CD4-positive, alpha-beta T cell treated with Interleukin-4 for 4 hours (primary cell): Measurements from ENCODE around the gene ADAM15.
A peak's percentile ranks its signal among the peaks of the same experiment; 100 is the strongest.

Experiments
- DNase-seq: peaks from one replicate; pipeline ENCODE4 v3.0.0-alpha.2; 2020

The ADAM15 gene

GRCh38 chr1:155012026-155012546 is 39.0 kb upstream of the ADAM15 start:
- DNase-seq, result no peak

- no peak for DNase-seq
Observed at GRCh38 chr1:155012776-155013602, 38.1 kb upstream of the ADAM15 start.

GRCh38 chr1:155013632-155014031 is 37.5 kb upstream of the ADAM15 start:
- DNase-seq, result no peak

GRCh38 chr1:155014709-155015508 is 36.2 kb upstream of the ADAM15 start:
- no peak for DNase-seq

GRCh38 chr1:155015527-155016230 is 35.4 kb upstream of the ADAM15 start:
- DNase-seq, result no peak

GRCh38 chr1:155016231-155016831 is 34.8 kb upstream of the ADAM15 start:
- no peak for DNase-seq

- DNase-seq, result peak; percentile 90
Observed at GRCh38 chr1:155017041-155017945, 33.8 kb upstream of the ADAM15 start.

GRCh38 chr1:155017946-155018316 is 33.2 kb upstream of the ADAM15 start:
- DNase-seq, result no peak

GRCh38 chr1:155018617-155019348 is 32.3 kb upstream of the ADAM15 start:
- no peak for DNase-seq

- no peak for DNase-seq
Observed at GRCh38 chr1:155019377-155020245, 31.5 kb upstream of the ADAM15 start.

- no peak for DNase-seq
Observed at GRCh38 chr1:155022136-155022926, 28.8 kb upstream of the ADAM15 start.

- DNase-seq, result no peak
Observed at GRCh38 chr1:155022927-155023236, 28.2 kb upstream of the ADAM15 start.

GRCh38 chr1:155023627-155024026 is 27.5 kb upstream of the ADAM15 start:
- DNase-seq, result no peak

GRCh38 chr1:155024315-155024714 is 26.8 kb upstream of the ADAM15 start:
- no peak for DNase-seq

GRCh38 chr1:155026154-155026553 is 25.0 kb upstream of the ADAM15 start:
- DNase-seq, result no peak

- DNase-seq, result no peak
Observed at GRCh38 chr1:155026588-155026987, 24.5 kb upstream of the ADAM15 start.

GRCh38 chr1:155029513-155030242 is 21.4 kb upstream of the ADAM15 start:
- DNase-seq, result no peak

GRCh38 chr1:155030243-155030795 is 20.8 kb upstream of the ADAM15 start:
- DNase-seq, result no peak
